T-helper 2 cell treated with Interferon-gamma antibody and Interleukin-4, amounts not matched to agents 5 μg/mL and 100 μg/mL, for 36 hours (primary cell): ENCODE data around the gene LBP.

Experiments
- DNase-seq: peaks from one replicate; pipeline ENCODE4 v3.0.0; 2021; ENCODE audit warnings: low spot score
- H3K27ac Mint-ChIP-seq: one replicate; pipeline ENCODE4 v1.8.0; 2021; ENCODE audit warnings: mild to moderate bottlenecking, mixed read lengths
- H3K27me3 Mint-ChIP-seq: one replicate; pipeline ENCODE4 v1.8.0; 2021; ENCODE audit warnings: low read depth, mixed read lengths
- H3K36me3 Mint-ChIP-seq: one replicate; pipeline ENCODE4 v1.8.0; 2021; ENCODE audit warnings: low read depth, mixed read lengths
- H3K4me1 Mint-ChIP-seq: one replicate; pipeline ENCODE4 v1.8.0; 2021; ENCODE audit warnings: low read depth, mixed read lengths
- H3K4me3 Mint-ChIP-seq: one replicate; pipeline ENCODE4 v1.8.0; 2022; ENCODE audit warnings: mild to moderate bottlenecking, moderate library complexity, mixed read lengths
- H3K9me3 Mint-ChIP-seq: one replicate; pipeline ENCODE4 v1.8.0; 2021; ENCODE audit warnings: mixed read lengths

LBP gene

GRCh38 chr20:38349856-38350255 is 3.6 kb downstream of the LBP start:
- Mint-ChIP-seq H3K4me1 (no peaks in the 10 kb centered on the region), H3K4me3 (no peak overlapping the region), H3K27me3 (no peaks in the 10 kb centered on the region), H3K36me3 (no peaks in the 10 kb centered on the region), H3K9me3 (no peaks in the 10 kb centered on the region), H3K27ac (no peak overlapping the region)
- DNase-seq = no peak

GRCh38 chr20:38350879-38351775 is 4.8 kb downstream of the LBP start:
- DNase-seq = no peak
- no peaks in the 10 kb centered on the region for H3K4me1 Mint-ChIP-seq
- H3K9me3 Mint-ChIP-seq = no peaks in the 10 kb centered on the region
- no peaks in the 10 kb centered on the region for H3K36me3 Mint-ChIP-seq
- no peak overlapping the region for H3K27ac Mint-ChIP-seq
- no peaks in the 10 kb centered on the region for H3K27me3 Mint-ChIP-seq
- H3K4me3 Mint-ChIP-seq = no peak overlapping the region

GRCh38 chr20:38353316-38353715 is 7.0 kb downstream of the LBP start:
- H3K4me3 Mint-ChIP-seq = no peak overlapping the region
- H3K27ac Mint-ChIP-seq = no peak overlapping the region
- H3K9me3 Mint-ChIP-seq = no peaks in the 10 kb centered on the region
- no peak for DNase-seq
- peaks cover 5% of the 10 kb centered on the region for H3K4me1 Mint-ChIP-seq
- H3K27me3 Mint-ChIP-seq = no peaks in the 10 kb centered on the region
- no peaks in the 10 kb centered on the region for H3K36me3 Mint-ChIP-seq

GRCh38 chr20:38354227-38354626 is 7.9 kb downstream of the LBP start:
- peaks cover 5% of the 10 kb centered on the region for H3K4me1 Mint-ChIP-seq
- DNase-seq = no peak
- H3K36me3 Mint-ChIP-seq = no peaks in the 10 kb centered on the region
- no peak overlapping the region for H3K27ac Mint-ChIP-seq
- no peak overlapping the region for H3K4me3 Mint-ChIP-seq
- H3K27me3 Mint-ChIP-seq = no peaks in the 10 kb centered on the region
- H3K9me3 Mint-ChIP-seq = no peaks in the 10 kb centered on the region

GRCh38 chr20:38355161-38356012 is 9.1 kb downstream of the LBP start:
- Mint-ChIP-seq H3K9me3 (no peaks in the 10 kb centered on the region), H3K36me3 (no peaks in the 10 kb centered on the region), H3K27me3 (no peaks in the 10 kb centered on the region), H3K27ac (no peak overlapping the region), H3K4me1 (peaks cover 5% of the 10 kb centered on the region), H3K4me3 (no peak overlapping the region)
- no peak for DNase-seq

- no peaks in the 10 kb centered on the region for H3K27me3 Mint-ChIP-seq
- no peaks in the 10 kb centered on the region for H3K9me3 Mint-ChIP-seq
- H3K36me3 Mint-ChIP-seq = no peaks in the 10 kb centered on the region
- no peak overlapping the region for H3K4me3 Mint-ChIP-seq
- DNase-seq = no peak
- peaks cover 5% of the 10 kb centered on the region for H3K4me1 Mint-ChIP-seq
- peak overlapping the region; percentile 15 for H3K27ac Mint-ChIP-seq
These were observed 11.4 kb downstream of the LBP start for GRCh38 chr20:38357653-38358207.

- Mint-ChIP-seq H3K27me3 (no peaks in the 10 kb centered on the region), H3K27ac (no peak overlapping the region), H3K9me3 (no peaks in the 10 kb centered on the region), H3K4me3 (no peak overlapping the region), H3K36me3 (no peaks in the 10 kb centered on the region), H3K4me1 (peaks cover 5% of the 10 kb centered on the region)
- DNase-seq = no peak
These were observed 12.3 kb downstream of the LBP start for GRCh38 chr20:38358556-38358955.

GRCh38 chr20:38363004-38363747 is 16.9 kb downstream of the LBP start:
- DNase-seq = no peak
- Mint-ChIP-seq H3K36me3 (no peaks in the 10 kb centered on the region), H3K27me3 (no peaks in the 10 kb centered on the region), H3K27ac (no peak overlapping the region), H3K4me3 (no peak overlapping the region), H3K9me3 (no peaks in the 10 kb centered on the region), H3K4me1 (no peaks in the 10 kb centered on the region)

GRCh38 chr20:38369389-38369788 is 23.1 kb downstream of the LBP start:
- no peaks in the 10 kb centered on the region for H3K36me3 Mint-ChIP-seq
- H3K27me3 Mint-ChIP-seq = peaks cover 4% of the 10 kb centered on the region
- no peak overlapping the region for H3K27ac Mint-ChIP-seq
- no peaks in the 10 kb centered on the region for H3K9me3 Mint-ChIP-seq
- no peak overlapping the region for H3K4me3 Mint-ChIP-seq
- DNase-seq = no peak
- no peaks in the 10 kb centered on the region for H3K4me1 Mint-ChIP-seq

- H3K9me3 Mint-ChIP-seq = no peaks in the 10 kb centered on the region
- no peaks in the 10 kb centered on the region for H3K36me3 Mint-ChIP-seq
- no peak overlapping the region for H3K27ac Mint-ChIP-seq
- H3K27me3 Mint-ChIP-seq = peaks cover 4% of the 10 kb centered on the region
- DNase-seq = no peak
- H3K4me3 Mint-ChIP-seq = no peak overlapping the region
- H3K4me1 Mint-ChIP-seq = no peaks in the 10 kb centered on the region
These were observed 26.5 kb downstream of the LBP start for GRCh38 chr20:38372806-38373205.

- no peak overlapping the region for H3K4me3 Mint-ChIP-seq
- H3K36me3 Mint-ChIP-seq = no peaks in the 10 kb centered on the region
- peaks cover 4% of the 10 kb centered on the region for H3K27me3 Mint-ChIP-seq
- DNase-seq = no peak
- H3K9me3 Mint-ChIP-seq = no peaks in the 10 kb centered on the region
- no peak overlapping the region for H3K27ac Mint-ChIP-seq
- no peaks in the 10 kb centered on the region for H3K4me1 Mint-ChIP-seq
These were observed 27.1 kb downstream of the LBP start for GRCh38 chr20:38373231-38373867.

GRCh38 chr20:38373898-38374297 is 27.6 kb downstream of the LBP start:
- no peaks in the 10 kb centered on the region for H3K4me1 Mint-ChIP-seq
- no peak overlapping the region for H3K27ac Mint-ChIP-seq
- no peaks in the 10 kb centered on the region for H3K9me3 Mint-ChIP-seq
- DNase-seq = no peak
- no peaks in the 10 kb centered on the region for H3K36me3 Mint-ChIP-seq
- H3K4me3 Mint-ChIP-seq = no peak overlapping the region
- peaks cover 4% of the 10 kb centered on the region for H3K27me3 Mint-ChIP-seq

- Mint-ChIP-seq H3K27ac (no peak overlapping the region), H3K27me3 (peaks cover 2% of the 10 kb centered on the region), H3K9me3 (no peaks in the 10 kb centered on the region), H3K36me3 (no peaks in the 10 kb centered on the region), H3K4me1 (no peaks in the 10 kb centered on the region), H3K4me3 (no peak overlapping the region)
- DNase-seq = no peak
These were observed 30.9 kb downstream of the LBP start for GRCh38 chr20:38377039-38377685.
